Transverse colon (tissue), 3 donors: Measurements from ENCODE around the gene SRXN1.

ENCODE experiments used
- CTCF ChIP-seq, 5 experiments: fragments of 200-600 bp in 3 of 5; fragments of 450-650 bp in 2 of 5; sonication (generic) in 3 of 5; IDR thresholded peaks; 1 replicate in 2 of 5; 2 replicates in 3 of 5; pipeline ENCODE4 v1.5.1; 2016 to 2017; ENCODE audit warnings: antibody characterized with exemption in 5 of 5, inconsistent platforms in 3 of 5, mild to moderate bottlenecking in 2 of 5, moderate library complexity in 1 of 5
- POLR2A ChIP-seq: fragments of 450-650 bp; IDR thresholded peaks from one replicate; pipeline ENCODE4 v1.6.1; 2016; ENCODE audit warnings: antibody characterized with exemption, mild to moderate bottlenecking, moderate library complexity

- TF ChIP-seq CTCF (IDR thresholded peaks at IDR 0.05) (no peak), POLR2A (no peak)
Measured at GRCh38 chr20:655726-656624, 3.0 kb upstream of the SRXN1 start.
